Measurements from ENCODE around the gene RNF144A. TPM values are rescaled to one million over a fixed set of nuclear protein-coding genes. Genes with fewer than 3 reads are reported as not detected.

RNF144A gene
- total RNA-seq, 1 experiment from 2014 or later, result 13.6 TPM

DNA sequence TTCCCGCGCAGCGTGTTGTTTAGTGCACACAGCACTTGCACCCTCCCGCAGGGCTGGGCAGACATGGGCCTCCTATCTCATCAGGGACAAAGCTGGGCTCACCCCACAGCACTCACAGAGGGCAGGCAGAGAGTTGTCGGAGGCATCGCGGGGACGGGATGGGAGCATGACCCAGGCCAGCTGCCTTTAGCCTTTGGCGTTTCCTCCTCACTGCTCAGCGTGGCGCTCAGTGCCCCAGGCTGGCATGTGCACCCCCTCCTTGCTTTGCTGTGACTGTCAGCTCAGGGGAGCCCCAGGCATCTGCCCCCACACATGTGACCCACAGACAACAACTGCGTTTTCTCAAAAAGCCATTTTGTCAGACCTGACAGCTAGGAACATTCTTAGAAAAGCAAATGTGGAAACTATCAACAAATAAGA lies 101.1 kb downstream of the RNF144A start (continued):
- TF ChIP-seq, protein P1, sequence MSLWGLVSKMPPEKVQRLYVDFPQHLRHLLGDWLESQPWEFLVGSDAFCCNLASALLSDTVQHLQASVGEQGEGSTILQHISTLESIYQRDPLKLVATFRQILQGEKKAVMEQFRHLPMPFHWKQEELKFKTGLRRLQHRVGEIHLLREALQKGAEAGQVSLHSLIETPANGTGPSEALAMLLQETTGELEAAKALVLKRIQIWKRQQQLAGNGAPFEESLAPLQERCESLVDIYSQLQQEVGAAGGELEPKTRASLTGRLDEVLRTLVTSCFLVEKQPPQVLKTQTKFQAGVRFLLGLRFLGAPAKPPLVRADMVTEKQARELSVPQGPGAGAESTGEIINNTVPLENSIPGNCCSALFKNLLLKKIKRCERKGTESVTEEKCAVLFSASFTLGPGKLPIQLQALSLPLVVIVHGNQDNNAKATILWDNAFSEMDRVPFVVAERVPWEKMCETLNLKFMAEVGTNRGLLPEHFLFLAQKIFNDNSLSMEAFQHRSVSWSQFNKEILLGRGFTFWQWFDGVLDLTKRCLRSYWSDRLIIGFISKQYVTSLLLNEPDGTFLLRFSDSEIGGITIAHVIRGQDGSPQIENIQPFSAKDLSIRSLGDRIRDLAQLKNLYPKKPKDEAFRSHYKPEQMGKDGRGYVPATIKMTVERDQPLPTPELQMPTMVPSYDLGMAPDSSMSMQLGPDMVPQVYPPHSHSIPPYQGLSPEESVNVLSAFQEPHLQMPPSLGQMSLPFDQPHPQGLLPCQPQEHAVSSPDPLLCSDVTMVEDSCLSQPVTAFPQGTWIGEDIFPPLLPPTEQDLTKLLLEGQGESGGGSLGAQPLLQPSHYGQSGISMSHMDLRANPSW (CRISPR knock-in tag; conservative IDR thresholded peaks at IDR 0.05; ENCODE audit: low read depth), result no peak
- TF ChIP-seq TP53 (CRISPR knock-in tag; IDR thresholded peaks at IDR 0.05), result no peak

DNA sequence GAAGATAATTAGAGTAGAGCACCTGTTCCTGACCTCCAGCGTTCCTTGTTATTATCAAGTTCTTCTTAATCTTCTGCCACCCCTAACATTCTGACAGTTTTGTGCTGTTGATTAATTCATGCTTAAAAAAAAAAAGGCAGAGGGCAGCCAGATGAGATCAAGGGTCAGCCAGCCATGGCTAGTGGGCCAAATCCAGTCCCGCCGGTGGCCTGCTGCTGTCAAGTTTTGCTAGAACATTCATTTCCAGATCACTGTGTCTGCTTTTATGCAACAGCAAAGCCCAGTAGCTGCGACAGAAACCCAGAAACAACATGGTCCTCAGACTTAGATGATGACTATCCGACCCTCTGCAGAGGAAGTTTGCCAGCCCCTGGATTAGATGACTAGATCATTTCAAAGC lies 101.6 kb downstream of the RNF144A start:
- TF ChIP-seq CREB1 (CRISPR knock-in tag; IDR thresholded peaks at IDR 0.05) (no peak), IRF2 (CRISPR knock-in tag; IDR thresholded peaks at IDR 0.05; ENCODE audit: borderline replicate concordance, low read depth) (no peak), NFYB (CRISPR knock-in tag; conservative IDR thresholded peaks at IDR 0.05; ENCODE audit: low read depth) (no peak), ZNF263 (CRISPR knock-in tag; IDR thresholded peaks at IDR 0.05; ENCODE audit: low read depth) (no peak), NFE2L1 (CRISPR knock-in tag; IDR thresholded peaks at IDR 0.05) (no peak)
- Mint-ChIP-seq H3K27ac (no peak overlapping the region), H3K36me3 (no peaks in the 10 kb centered on the region; the same call in 1 of the 2 replicates), H3K9me3 (no peaks in the 10 kb centered on the region), H3K4me1 (peaks cover 4% of the 10 kb centered on the region; the same call in 1 of the 2 replicates), H3K27me3 (ENCODE audit: low read depth) (no peaks in the 10 kb centered on the region), H3K4me3 (no peak overlapping the region)
- ATAC-seq (no peak), DNase-seq (ENCODE audit: low spot score) (no peak)
- CTCF ChIA-PET, result interaction anchor here (0.9 to 1.1 kb wide), 2 partner anchors 9 to 121 kb away, joined by 3 to 5 read pairs; no protein-coding TSS in a partner anchor
- POLR2A ChIA-PET, result no interaction called here

DNA sequence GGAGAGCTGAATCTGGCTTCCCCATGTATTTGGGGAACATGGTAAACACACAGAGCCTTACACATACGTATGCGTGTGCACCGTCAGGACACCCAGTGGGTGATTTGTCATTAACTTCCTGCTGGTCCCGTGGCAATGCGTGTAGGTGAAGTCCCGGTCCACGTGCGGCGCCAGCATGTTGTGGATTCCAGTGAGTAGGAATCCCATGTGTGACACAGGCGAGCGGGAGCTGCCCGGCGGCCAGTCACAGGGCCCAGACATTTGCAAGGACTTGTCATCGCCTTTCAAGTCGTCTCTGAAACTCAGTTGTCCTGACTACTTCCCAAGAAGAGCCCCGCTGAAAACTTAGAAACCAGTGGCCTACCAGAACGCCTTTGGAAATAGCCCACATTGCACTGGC lies 102.0 kb downstream of the RNF144A start:
- no peak for ATAC-seq
- ChIA-PET POLR2A (no interaction called here), CTCF (no interaction called here)
- Mint-ChIP-seq H3K4me3 (no peak overlapping the region), H3K4me1 (peaks cover 4% of the 10 kb centered on the region; the same call in 1 of the 2 replicates), H3K27me3 (ENCODE audit: low read depth) (no peaks in the 10 kb centered on the region), H3K36me3 (no peaks in the 10 kb centered on the region; the same call in 1 of the 2 replicates), H3K27ac (no peak overlapping the region), H3K9me3 (no peaks in the 10 kb centered on the region)
- no peak for DNase-seq (ENCODE audit: low spot score)
- TF ChIP-seq, protein P2, sequence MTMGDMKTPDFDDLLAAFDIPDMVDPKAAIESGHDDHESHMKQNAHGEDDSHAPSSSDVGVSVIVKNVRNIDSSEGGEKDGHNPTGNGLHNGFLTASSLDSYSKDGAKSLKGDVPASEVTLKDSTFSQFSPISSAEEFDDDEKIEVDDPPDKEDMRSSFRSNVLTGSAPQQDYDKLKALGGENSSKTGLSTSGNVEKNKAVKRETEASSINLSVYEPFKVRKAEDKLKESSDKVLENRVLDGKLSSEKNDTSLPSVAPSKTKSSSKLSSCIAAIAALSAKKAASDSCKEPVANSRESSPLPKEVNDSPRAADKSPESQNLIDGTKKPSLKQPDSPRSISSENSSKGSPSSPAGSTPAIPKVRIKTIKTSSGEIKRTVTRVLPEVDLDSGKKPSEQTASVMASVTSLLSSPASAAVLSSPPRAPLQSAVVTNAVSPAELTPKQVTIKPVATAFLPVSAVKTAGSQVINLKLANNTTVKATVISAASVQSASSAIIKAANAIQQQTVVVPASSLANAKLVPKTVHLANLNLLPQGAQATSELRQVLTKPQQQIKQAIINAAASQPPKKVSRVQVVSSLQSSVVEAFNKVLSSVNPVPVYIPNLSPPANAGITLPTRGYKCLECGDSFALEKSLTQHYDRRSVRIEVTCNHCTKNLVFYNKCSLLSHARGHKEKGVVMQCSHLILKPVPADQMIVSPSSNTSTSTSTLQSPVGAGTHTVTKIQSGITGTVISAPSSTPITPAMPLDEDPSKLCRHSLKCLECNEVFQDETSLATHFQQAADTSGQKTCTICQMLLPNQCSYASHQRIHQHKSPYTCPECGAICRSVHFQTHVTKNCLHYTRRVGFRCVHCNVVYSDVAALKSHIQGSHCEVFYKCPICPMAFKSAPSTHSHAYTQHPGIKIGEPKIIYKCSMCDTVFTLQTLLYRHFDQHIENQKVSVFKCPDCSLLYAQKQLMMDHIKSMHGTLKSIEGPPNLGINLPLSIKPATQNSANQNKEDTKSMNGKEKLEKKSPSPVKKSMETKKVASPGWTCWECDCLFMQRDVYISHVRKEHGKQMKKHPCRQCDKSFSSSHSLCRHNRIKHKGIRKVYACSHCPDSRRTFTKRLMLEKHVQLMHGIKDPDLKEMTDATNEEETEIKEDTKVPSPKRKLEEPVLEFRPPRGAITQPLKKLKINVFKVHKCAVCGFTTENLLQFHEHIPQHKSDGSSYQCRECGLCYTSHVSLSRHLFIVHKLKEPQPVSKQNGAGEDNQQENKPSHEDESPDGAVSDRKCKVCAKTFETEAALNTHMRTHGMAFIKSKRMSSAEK (CRISPR knock-in tag; IDR thresholded peaks at IDR 0.05; ENCODE audit: borderline replicate concordance), result no peak
- TF ChIP-seq, protein P3, sequence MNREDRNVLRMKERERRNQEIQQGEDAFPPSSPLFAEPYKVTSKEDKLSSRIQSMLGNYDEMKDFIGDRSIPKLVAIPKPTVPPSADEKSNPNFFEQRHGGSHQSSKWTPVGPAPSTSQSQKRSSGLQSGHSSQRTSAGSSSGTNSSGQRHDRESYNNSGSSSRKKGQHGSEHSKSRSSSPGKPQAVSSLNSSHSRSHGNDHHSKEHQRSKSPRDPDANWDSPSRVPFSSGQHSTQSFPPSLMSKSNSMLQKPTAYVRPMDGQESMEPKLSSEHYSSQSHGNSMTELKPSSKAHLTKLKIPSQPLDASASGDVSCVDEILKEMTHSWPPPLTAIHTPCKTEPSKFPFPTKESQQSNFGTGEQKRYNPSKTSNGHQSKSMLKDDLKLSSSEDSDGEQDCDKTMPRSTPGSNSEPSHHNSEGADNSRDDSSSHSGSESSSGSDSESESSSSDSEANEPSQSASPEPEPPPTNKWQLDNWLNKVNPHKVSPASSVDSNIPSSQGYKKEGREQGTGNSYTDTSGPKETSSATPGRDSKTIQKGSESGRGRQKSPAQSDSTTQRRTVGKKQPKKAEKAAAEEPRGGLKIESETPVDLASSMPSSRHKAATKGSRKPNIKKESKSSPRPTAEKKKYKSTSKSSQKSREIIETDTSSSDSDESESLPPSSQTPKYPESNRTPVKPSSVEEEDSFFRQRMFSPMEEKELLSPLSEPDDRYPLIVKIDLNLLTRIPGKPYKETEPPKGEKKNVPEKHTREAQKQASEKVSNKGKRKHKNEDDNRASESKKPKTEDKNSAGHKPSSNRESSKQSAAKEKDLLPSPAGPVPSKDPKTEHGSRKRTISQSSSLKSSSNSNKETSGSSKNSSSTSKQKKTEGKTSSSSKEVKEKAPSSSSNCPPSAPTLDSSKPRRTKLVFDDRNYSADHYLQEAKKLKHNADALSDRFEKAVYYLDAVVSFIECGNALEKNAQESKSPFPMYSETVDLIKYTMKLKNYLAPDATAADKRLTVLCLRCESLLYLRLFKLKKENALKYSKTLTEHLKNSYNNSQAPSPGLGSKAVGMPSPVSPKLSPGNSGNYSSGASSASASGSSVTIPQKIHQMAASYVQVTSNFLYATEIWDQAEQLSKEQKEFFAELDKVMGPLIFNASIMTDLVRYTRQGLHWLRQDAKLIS (CRISPR knock-in tag; IDR thresholded peaks at IDR 0.05; ENCODE audit: borderline replicate concordance), result no peak
- TF ChIP-seq, protein P4, sequence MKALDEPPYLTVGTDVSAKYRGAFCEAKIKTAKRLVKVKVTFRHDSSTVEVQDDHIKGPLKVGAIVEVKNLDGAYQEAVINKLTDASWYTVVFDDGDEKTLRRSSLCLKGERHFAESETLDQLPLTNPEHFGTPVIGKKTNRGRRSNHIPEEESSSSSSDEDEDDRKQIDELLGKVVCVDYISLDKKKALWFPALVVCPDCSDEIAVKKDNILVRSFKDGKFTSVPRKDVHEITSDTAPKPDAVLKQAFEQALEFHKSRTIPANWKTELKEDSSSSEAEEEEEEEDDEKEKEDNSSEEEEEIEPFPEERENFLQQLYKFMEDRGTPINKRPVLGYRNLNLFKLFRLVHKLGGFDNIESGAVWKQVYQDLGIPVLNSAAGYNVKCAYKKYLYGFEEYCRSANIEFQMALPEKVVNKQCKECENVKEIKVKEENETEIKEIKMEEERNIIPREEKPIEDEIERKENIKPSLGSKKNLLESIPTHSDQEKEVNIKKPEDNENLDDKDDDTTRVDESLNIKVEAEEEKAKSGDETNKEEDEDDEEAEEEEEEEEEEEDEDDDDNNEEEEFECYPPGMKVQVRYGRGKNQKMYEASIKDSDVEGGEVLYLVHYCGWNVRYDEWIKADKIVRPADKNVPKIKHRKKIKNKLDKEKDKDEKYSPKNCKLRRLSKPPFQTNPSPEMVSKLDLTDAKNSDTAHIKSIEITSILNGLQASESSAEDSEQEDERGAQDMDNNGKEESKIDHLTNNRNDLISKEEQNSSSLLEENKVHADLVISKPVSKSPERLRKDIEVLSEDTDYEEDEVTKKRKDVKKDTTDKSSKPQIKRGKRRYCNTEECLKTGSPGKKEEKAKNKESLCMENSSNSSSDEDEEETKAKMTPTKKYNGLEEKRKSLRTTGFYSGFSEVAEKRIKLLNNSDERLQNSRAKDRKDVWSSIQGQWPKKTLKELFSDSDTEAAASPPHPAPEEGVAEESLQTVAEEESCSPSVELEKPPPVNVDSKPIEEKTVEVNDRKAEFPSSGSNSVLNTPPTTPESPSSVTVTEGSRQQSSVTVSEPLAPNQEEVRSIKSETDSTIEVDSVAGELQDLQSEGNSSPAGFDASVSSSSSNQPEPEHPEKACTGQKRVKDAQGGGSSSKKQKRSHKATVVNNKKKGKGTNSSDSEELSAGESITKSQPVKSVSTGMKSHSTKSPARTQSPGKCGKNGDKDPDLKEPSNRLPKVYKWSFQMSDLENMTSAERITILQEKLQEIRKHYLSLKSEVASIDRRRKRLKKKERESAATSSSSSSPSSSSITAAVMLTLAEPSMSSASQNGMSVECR (CRISPR knock-in tag; IDR thresholded peaks at IDR 0.05; ENCODE audit: borderline replicate concordance), result no peak
- TF ChIP-seq NR2C2 (CRISPR knock-in tag; IDR thresholded peaks at IDR 0.05) (no peak), GABPB1 (CRISPR knock-in tag; IDR thresholded peaks at IDR 0.05) (no peak), ZBTB21 (CRISPR knock-in tag; IDR thresholded peaks at IDR 0.05; ENCODE audit: borderline replicate concordance) (no peak), ETV6 (CRISPR knock-in tag; IDR thresholded peaks at IDR 0.05) (no peak), PRRX2 (CRISPR knock-in tag; IDR thresholded peaks at IDR 0.05) (no peak)
- TF ChIP-seq, protein P5, sequence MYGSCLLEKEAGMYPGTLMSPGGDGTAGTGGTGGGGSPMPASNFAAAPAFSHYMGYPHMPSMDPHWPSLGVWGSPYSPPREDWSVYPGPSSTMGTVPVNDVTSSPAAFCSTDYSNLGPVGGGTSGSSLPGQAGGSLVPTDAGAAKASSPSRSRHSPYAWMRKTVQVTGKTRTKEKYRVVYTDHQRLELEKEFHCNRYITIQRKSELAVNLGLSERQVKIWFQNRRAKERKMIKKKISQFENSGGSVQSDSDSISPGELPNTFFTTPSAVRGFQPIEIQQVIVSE (CRISPR knock-in tag; IDR thresholded peaks at IDR 0.05; ENCODE audit: borderline replicate concordance), result no peak
- TF ChIP-seq, protein P6, sequence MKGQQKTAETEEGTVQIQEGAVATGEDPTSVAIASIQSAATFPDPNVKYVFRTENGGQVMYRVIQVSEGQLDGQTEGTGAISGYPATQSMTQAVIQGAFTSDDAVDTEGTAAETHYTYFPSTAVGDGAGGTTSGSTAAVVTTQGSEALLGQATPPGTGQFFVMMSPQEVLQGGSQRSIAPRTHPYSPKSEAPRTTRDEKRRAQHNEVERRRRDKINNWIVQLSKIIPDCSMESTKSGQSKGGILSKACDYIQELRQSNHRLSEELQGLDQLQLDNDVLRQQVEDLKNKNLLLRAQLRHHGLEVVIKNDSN (CRISPR knock-in tag; IDR thresholded peaks at IDR 0.05), result no peak
